Smooth muscle cell (in vitro differentiated cells): ENCODE measurements around the gene GOLGA6C. TPM values are rescaled to one million over a fixed set of nuclear protein-coding genes. Genes with fewer than 3 reads are reported as not detected.
"Not testable (repeated sequence)": the region's sequence is repeated elsewhere in the genome, so short reads cannot be mapped to it uniquely, and the experiment has no call there.

Source experiments
- DNase-seq: peaks from one replicate; lab custom pipeline; 2025; ENCODE audit not compliant: unreplicated experiment; lab: John Stamatoyannopoulos, UW
- H2AFZ ChIP-seq: fragments of 200-600 bp; sonication (generic); 2 replicates; pipeline ENCODE4 v1.6.0; 2016; ENCODE audit warnings: antibody characterized with exemption, low read depth, mild to moderate bottlenecking
- H3F3A ChIP-seq: fragments of 200-600 bp; sonication (generic); 2 replicates; pipeline ENCODE4 v1.6.0; 2017; ENCODE audit warnings: antibody characterized with exemption, low read depth
- H3K27ac ChIP-seq: fragments of 200-600 bp; sonication (generic); 2 replicates; pipeline ENCODE4 v1.5.1; 2016; ENCODE audit warnings: low read depth, mild to moderate bottlenecking
- H3K27me3 ChIP-seq: fragments of 200-600 bp; sonication (generic); 2 replicates; pipeline ENCODE4 v1.6.1; 2016; ENCODE audit warnings: low read depth, mild to moderate bottlenecking
- H3K36me3 ChIP-seq: fragments of 200-600 bp; sonication (generic); 2 replicates; pipeline ENCODE4 v1.5.1; 2016; ENCODE audit warnings: low read depth
- H3K4me1 ChIP-seq: fragments of 200-600 bp; sonication (generic); 2 replicates; pipeline ENCODE4 v1.5.1; 2016; ENCODE audit warnings: low read depth
- H3K4me2 ChIP-seq: fragments of 200-600 bp; sonication (generic); 2 replicates; pipeline ENCODE4 v1.6.0; 2016; ENCODE audit warnings: mild to moderate bottlenecking
- H3K4me3 ChIP-seq: fragments of 200-600 bp; sonication (generic); 2 replicates; pipeline ENCODE4 v1.5.1; 2016; ENCODE audit warnings: mild to moderate bottlenecking
- H3K79me2 ChIP-seq: fragments of 200-600 bp; sonication (generic); 2 replicates; pipeline ENCODE4 v1.6.0; 2016; ENCODE audit warnings: low read depth, mild to moderate bottlenecking
- H3K9ac ChIP-seq: fragments of 200-600 bp; sonication (generic); 2 replicates; pipeline ENCODE4 v1.6.0; 2016; ENCODE audit warnings: low read depth
- H3K9me3 ChIP-seq: fragments of 200-600 bp; sonication (generic); replicated peaks from 2 replicates; pipeline ENCODE4 v1.5.1; 2016; ENCODE audit warnings: low read depth
- H4K20me1 ChIP-seq: fragments of 200-600 bp; sonication (generic); 2 replicates; pipeline ENCODE4 v1.6.0; 2016; ENCODE audit warnings: low read depth
- WGBS: methylation state at CpG from one replicate; pipeline ENCODE4 v1.1.7; 2016; ENCODE audit warnings: low lambda C conversion rate; 5-methylcytosine and 5-hydroxymethylcytosine counted together
- polyA plus RNA-seq: library from polyadenylated mRNA; unstranded; fragments of >200 nt; fragmentation: Nextera tagmentation; extraction: Ambion mirVana; gene quantifications from 2 replicates; pipeline ENCODE4 v1.2.1, GENCODE V29; 2016
- small RNA-seq: library from RNA; depleted of rRNA; stranded (forward); fragments of <200 nt; gene quantifications from one replicate; pipeline ENCODE3, GENCODE V24; 2014
- total RNA-seq: library from RNA; depleted of rRNA; stranded (reverse); fragments of >200 nt; gene quantifications from 2 replicates; pipeline ENCODE4 v1.2.3, GENCODE V29; 2014
- TF ChIP-seq, protein P1 (sequence below): fragments of 200-600 bp; sonication (generic); IDR thresholded peaks from 2 replicates; pipeline ENCODE4 v1.5.1; 2017; ENCODE audit warnings: borderline replicate concordance, mild to moderate bottlenecking, antibody characterized with exemption; ENCODE audit not compliant: insufficient read depth, poor library complexity, severe bottlenecking

Gene GOLGA6C
- total and polyA plus RNA-seq, 2 experiments from 2014 or later: not detected

- no peaks in the 10 kb centered on the region for H4K20me1 ChIP-seq
- H3K4me2 ChIP-seq: no peak overlapping the region
- no peak overlapping the region for H2AFZ ChIP-seq
- no peaks in the 10 kb centered on the region for H3K36me3 ChIP-seq
- no peaks in the 10 kb centered on the region for H3K9me3 ChIP-seq
- TF ChIP-seq, protein P1, sequence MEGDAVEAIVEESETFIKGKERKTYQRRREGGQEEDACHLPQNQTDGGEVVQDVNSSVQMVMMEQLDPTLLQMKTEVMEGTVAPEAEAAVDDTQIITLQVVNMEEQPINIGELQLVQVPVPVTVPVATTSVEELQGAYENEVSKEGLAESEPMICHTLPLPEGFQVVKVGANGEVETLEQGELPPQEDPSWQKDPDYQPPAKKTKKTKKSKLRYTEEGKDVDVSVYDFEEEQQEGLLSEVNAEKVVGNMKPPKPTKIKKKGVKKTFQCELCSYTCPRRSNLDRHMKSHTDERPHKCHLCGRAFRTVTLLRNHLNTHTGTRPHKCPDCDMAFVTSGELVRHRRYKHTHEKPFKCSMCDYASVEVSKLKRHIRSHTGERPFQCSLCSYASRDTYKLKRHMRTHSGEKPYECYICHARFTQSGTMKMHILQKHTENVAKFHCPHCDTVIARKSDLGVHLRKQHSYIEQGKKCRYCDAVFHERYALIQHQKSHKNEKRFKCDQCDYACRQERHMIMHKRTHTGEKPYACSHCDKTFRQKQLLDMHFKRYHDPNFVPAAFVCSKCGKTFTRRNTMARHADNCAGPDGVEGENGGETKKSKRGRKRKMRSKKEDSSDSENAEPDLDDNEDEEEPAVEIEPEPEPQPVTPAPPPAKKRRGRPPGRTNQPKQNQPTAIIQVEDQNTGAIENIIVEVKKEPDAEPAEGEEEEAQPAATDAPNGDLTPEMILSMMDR: no peak
- no peaks in the 10 kb centered on the region for H3K4me1 ChIP-seq
- no peak overlapping the region for H3K9ac ChIP-seq
- H3K79me2 ChIP-seq: no peaks in the 10 kb centered on the region
- DNase-seq: no peak
- no peak overlapping the region for H3K27ac ChIP-seq
- 87% methylated on average over 5 of the region's 5 CpGs for WGBS
- peaks cover 8% of the 10 kb centered on the region for H3K27me3 ChIP-seq
- no peaks in the 10 kb centered on the region for H3F3A ChIP-seq
- no peak overlapping the region for H3K4me3 ChIP-seq
Observed at GRCh38 chr15:75314552-75315290, 56.6 kb downstream of the GOLGA6C start.

DNA sequence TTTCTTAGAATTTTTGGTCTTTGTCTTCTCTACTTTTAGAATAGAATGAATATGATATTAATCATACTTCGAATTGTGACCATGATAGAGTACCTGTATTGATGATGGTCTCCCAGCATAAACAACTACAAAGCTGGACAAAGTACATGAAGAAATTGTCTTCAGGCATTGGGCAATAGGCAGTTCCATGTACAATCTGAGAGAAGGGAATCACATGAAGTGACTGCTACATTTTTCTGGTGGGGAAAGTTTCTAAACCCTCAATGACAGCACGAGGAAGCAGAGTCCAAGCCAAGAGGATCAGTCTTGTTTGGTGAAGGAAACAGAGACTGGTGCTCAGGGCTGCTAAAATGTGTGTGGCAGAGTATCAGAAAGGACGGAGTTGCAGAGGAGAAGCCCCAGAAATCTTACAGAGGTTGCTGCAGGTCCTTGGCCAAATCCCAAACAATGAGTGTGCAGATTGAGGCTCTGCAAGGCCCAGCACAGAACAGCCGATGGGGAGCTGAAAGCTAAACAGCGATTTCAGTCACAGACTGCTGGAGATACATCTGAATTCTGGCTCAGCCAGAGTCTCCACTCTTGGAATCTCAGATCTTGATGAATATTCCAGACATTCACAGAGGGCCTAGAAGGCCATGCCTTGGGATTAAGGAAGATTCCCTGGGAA is 61.2 kb downstream of the GOLGA6C start:
- 79% methylated on average over 5 of the region's 5 CpGs for whole genome bisulfite sequencing
- H3K36me3 ChIP-seq, H3K4me2 ChIP-seq, H3K9ac ChIP-seq, H3K4me1 ChIP-seq, H3F3A ChIP-seq, H3K79me2 ChIP-seq, DNase-seq, H2AFZ ChIP-seq, H3K9me3 ChIP-seq, H3K27me3 ChIP-seq, H3K4me3 ChIP-seq, H4K20me1 ChIP-seq, H3K27ac ChIP-seq: not testable (repeated sequence)

Small RNAs within 50 kb of the gene (small RNA-seq; reads per million reads assigned to genes)
- gene AC068338.1: not detected
- not detected for gene RN7SL327P
- gene RN7SL489P: not detected

Other genes starting within 250 kb of the GOLGA6C start
- gene PPCDC, start 234.7 kb upstream of the GOLGA6C start, total RNA-seq: 6.2 and 33.7 TPM in 2 replicates
- 7.8 and 11.9 TPM in 2 replicates for gene PPCDC, start 234.7 kb upstream of the GOLGA6C start, polyA plus RNA-seq
- 7.6 and 8.4 TPM in 2 replicates for gene C15orf39, start 56.5 kb upstream of the GOLGA6C start, total RNA-seq
- 9.3 and 9.7 TPM in 2 replicates for gene C15orf39, start 56.5 kb upstream of the GOLGA6C start, polyA plus RNA-seq
- gene GOLGA6D, start 24.5 kb downstream of the GOLGA6C start, total RNA-seq: 0.22 and 0.27 TPM in 2 replicates
- not detected in 2 replicates for gene GOLGA6D, start 24.5 kb downstream of the GOLGA6C start, polyA plus RNA-seq
- 39.7 and 48.9 TPM in 2 replicates for gene COMMD4, start 77.7 kb downstream of the GOLGA6C start, total RNA-seq
- gene COMMD4, start 77.7 kb downstream of the GOLGA6C start, polyA plus RNA-seq: 67.1 and 72.4 TPM in 2 replicates
- gene NEIL1, start 88.7 kb downstream of the GOLGA6C start, total RNA-seq: 2.5 and 4.1 TPM in 2 replicates
- 15.1 and 20.3 TPM in 2 replicates for gene NEIL1, start 88.7 kb downstream of the GOLGA6C start, polyA plus RNA-seq
- 53.6 and 64.5 TPM in 2 replicates for gene MAN2C1, start 110.3 kb downstream of the GOLGA6C start, total RNA-seq
- 70.7 and 80.4 TPM in 2 replicates for gene MAN2C1, start 110.3 kb downstream of the GOLGA6C start, polyA plus RNA-seq
- gene SIN3A, start 193.4 kb downstream of the GOLGA6C start, total RNA-seq: 25.5 and 40.7 TPM in 2 replicates
- 12.0 and 12.2 TPM in 2 replicates for gene SIN3A, start 193.4 kb downstream of the GOLGA6C start, polyA plus RNA-seq